Measurements from ENCODE around the gene DIAPH3. TPM values are rescaled to one million over a fixed set of nuclear protein-coding genes. Genes with fewer than 3 reads are reported as not detected.

Gene DIAPH3
- total and polyA plus RNA-seq, 2 of the 8 experiments (the other 6 are each of a cell fraction or from before 2014, with no cell fraction given): 8.0 to 30.8 TPM

DNA sequence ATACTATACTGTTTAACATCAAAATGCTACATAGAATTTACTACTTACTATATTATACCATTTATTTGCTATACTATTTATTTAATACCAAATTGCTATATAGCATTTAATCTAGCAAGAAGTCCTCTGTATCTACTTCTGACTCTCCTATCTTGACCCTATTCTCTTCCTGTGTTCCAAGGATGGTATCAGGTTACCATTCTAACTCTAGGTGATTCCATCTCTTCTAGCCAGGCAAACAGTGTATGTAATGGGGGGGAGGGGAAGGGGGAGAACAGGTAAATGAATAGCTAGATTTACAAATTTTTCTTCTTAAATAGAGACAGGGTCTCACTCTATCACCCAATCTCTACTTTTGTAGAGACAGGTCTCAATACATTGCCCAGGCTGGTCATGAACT, 200.3 kb downstream of the DIAPH3 start (continued):
- no peak for TF ChIP-seq EZH2 (IDR thresholded peaks at IDR 0.05; ENCODE audit: low read depth, low read length, severe bottlenecking)

Data from H1 (cell line).